Loucy (cell line): ENCODE measurements around the gene STAT4.

ENCODE experiments used
- H2AFZ ChIP-seq: fragments of 200-600 bp; sonication (generic); 2 replicates; pipeline ENCODE4 v1.6.0; 2016; ENCODE audit warnings: antibody characterized with exemption, mild to moderate bottlenecking, low read length, moderate library complexity
- H3F3A ChIP-seq: fragments of 200-600 bp; 2 replicates; pipeline ENCODE4 v1.6.0; 2016; ENCODE audit warnings: antibody characterized with exemption, low read depth, mild to moderate bottlenecking
- H3K27me3 ChIP-seq: fragments of 200-600 bp; sonication (generic); 2 replicates; pipeline ENCODE4 v1.6.1; 2014; ENCODE audit warnings: low read length, mild to moderate bottlenecking; ENCODE audit not compliant: insufficient read depth, poor library complexity, severe bottlenecking
- H3K36me3 ChIP-seq: fragments of 200-600 bp; sonication (generic); 2 replicates; pipeline ENCODE4 v1.6.1; 2016; ENCODE audit warnings: low read length; ENCODE audit not compliant: insufficient read depth
- H3K4me1 ChIP-seq: fragments of 200-600 bp; sonication (generic); 2 replicates; pipeline ENCODE4 v1.5.1; 2014; ENCODE audit warnings: low read length, mild to moderate bottlenecking; ENCODE audit not compliant: insufficient read depth, poor library complexity, severe bottlenecking
- H3K4me2 ChIP-seq: fragments of 200-600 bp; sonication (generic); 2 replicates; pipeline ENCODE4 v1.6.0; 2014; ENCODE audit warnings: antibody characterized with exemption, low read length, low read depth, mild to moderate bottlenecking; ENCODE audit not compliant: poor library complexity, severe bottlenecking
- H3K4me3 ChIP-seq: fragments of 200-600 bp; sonication (generic); 2 replicates; pipeline ENCODE4 v1.5.1; 2014; ENCODE audit warnings: low read length, mild to moderate bottlenecking, mixed read lengths; ENCODE audit not compliant: poor library complexity, severe bottlenecking
- H3K79me2 ChIP-seq: fragments of 200-600 bp; sonication (generic); 2 replicates; pipeline ENCODE4 v1.6.1; 2014; ENCODE audit warnings: low read length; ENCODE audit not compliant: insufficient read depth
- H3K9ac ChIP-seq: fragments of 200-600 bp; sonication (generic); 2 replicates; pipeline ENCODE4 v1.6.0; 2014; ENCODE audit warnings: mild to moderate bottlenecking, low read depth, low read length, moderate library complexity; ENCODE audit not compliant: poor library complexity, severe bottlenecking
- H3K9me2 ChIP-seq: fragments of 200-600 bp; sonication (generic); replicated peaks from 2 replicates; pipeline ENCODE4 v1.6.1; 2016; ENCODE audit warnings: low read depth, low read length, mixed read lengths
- H3K9me3 ChIP-seq: fragments of 200-600 bp; sonication (generic); 2 replicates; pipeline ENCODE4 v1.6.1; 2014; ENCODE audit warnings: mild to moderate bottlenecking, antibody characterized with exemption, low read length, low read depth; ENCODE audit not compliant: insufficient read depth
- H4K20me1 ChIP-seq: fragments of 200-600 bp; sonication (generic); 2 replicates; pipeline ENCODE4 v1.6.0; 2014; ENCODE audit warnings: antibody characterized with exemption, low read length, mild to moderate bottlenecking; ENCODE audit not compliant: insufficient read depth, poor library complexity, severe bottlenecking
- EZH2phosphoT487 ChIP-seq: fragments of 200-600 bp; IDR thresholded peaks from 2 replicates; pipeline ENCODE4 v1.6.1; 2018; ENCODE audit warnings: antibody characterized with exemption, mild to moderate bottlenecking, moderate library complexity, borderline replicate concordance
- TF ChIP-seq, protein P1 (sequence below): fragments of 200-600 bp; sonication (generic); conservative IDR thresholded peaks from 2 replicates; pipeline ENCODE4 v1.5.1; 2014; ENCODE audit warnings: mild to moderate bottlenecking, antibody characterized with exemption, low read length

The STAT4 gene

DNA sequence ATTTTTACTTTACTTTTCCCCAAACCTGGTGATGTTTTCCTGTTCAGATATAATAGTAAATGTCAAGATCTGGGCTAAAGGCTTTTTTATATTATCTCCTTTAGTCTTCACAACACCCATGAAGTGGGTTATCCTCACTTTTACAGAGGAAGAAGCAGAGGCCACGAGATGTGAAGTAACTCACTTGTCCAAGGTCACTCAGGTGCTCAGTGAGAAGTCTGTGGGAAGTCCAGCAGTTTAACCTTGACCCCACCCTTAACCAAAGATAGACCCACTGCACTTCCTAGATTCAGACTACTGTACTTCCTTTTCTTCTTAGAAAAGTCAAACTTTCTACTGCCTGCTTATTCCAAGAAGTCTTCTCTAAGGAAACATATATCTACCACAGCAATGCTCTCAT, 80.5 kb downstream of the STAT4 start:
- H3K36me3 ChIP-seq, result no peaks in the 10 kb centered on the region; the same call in 1 of the 2 replicates
- peaks cover 48% of the 10 kb centered on the region for H3K4me1 ChIP-seq
- H3K4me3 ChIP-seq, result peak overlapping the region; percentile 0
- TF ChIP-seq, protein P1, sequence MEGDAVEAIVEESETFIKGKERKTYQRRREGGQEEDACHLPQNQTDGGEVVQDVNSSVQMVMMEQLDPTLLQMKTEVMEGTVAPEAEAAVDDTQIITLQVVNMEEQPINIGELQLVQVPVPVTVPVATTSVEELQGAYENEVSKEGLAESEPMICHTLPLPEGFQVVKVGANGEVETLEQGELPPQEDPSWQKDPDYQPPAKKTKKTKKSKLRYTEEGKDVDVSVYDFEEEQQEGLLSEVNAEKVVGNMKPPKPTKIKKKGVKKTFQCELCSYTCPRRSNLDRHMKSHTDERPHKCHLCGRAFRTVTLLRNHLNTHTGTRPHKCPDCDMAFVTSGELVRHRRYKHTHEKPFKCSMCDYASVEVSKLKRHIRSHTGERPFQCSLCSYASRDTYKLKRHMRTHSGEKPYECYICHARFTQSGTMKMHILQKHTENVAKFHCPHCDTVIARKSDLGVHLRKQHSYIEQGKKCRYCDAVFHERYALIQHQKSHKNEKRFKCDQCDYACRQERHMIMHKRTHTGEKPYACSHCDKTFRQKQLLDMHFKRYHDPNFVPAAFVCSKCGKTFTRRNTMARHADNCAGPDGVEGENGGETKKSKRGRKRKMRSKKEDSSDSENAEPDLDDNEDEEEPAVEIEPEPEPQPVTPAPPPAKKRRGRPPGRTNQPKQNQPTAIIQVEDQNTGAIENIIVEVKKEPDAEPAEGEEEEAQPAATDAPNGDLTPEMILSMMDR, result no peak
- no peak for TF ChIP-seq EZH2phosphoT487
- H3K9me3 ChIP-seq, result no peaks in the 10 kb centered on the region
- H3K27me3 ChIP-seq, result no peaks in the 10 kb centered on the region
- no peak overlapping the region for H3K9ac ChIP-seq
- no peaks in the 10 kb centered on the region for H3K79me2 ChIP-seq
- peaks cover 9% of the 10 kb centered on the region for H3F3A ChIP-seq
- no peak overlapping the region for H2AFZ ChIP-seq
- no peaks in the 10 kb centered on the region for H3K9me2 ChIP-seq
- peak overlapping the region; percentile 35 for H3K4me2 ChIP-seq
- H4K20me1 ChIP-seq, result no peaks in the 10 kb centered on the region

DNA sequence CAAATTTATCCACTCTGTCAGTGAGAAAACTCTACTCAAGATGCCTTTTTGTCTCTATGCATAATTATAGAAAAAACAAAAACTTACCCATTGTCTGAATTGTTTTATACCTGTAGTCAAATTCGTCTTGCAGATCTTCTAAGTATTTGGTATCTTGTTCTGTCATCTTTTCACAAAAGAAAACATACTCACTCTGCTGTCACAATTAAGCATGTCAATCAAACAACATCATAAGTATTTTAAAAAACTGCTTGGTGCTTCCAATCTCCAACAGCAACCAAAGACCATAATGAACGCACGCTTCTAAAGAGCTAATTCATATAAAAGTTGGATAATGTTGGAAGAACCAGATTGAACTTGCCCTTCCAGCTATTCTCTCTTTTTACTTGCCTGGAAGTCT, 81.2 kb downstream of the STAT4 start:
- peaks cover 55% of the 10 kb centered on the region for H3K4me1 ChIP-seq
- no peaks in the 10 kb centered on the region; the same call in 1 of the 2 replicates for H3K36me3 ChIP-seq
- TF ChIP-seq, protein P1, result no peak
- no peak for TF ChIP-seq EZH2phosphoT487
- H3K27me3 ChIP-seq, result no peaks in the 10 kb centered on the region
- no peaks in the 10 kb centered on the region for H3K9me2 ChIP-seq
- no peak overlapping the region for H3K4me3 ChIP-seq
- H3F3A ChIP-seq, result peaks cover 9% of the 10 kb centered on the region
- H3K9ac ChIP-seq, result no peak overlapping the region
- H2AFZ ChIP-seq, result no peak overlapping the region
- peak overlapping the region; percentile 6 for H3K4me2 ChIP-seq
- H4K20me1 ChIP-seq, result no peaks in the 10 kb centered on the region
- H3K9me3 ChIP-seq, result no peaks in the 10 kb centered on the region
- H3K79me2 ChIP-seq, result 0 out of 2 replicates have a peak, but pooled peaks cover 4% of the 10 kb centered on the region

DNA sequence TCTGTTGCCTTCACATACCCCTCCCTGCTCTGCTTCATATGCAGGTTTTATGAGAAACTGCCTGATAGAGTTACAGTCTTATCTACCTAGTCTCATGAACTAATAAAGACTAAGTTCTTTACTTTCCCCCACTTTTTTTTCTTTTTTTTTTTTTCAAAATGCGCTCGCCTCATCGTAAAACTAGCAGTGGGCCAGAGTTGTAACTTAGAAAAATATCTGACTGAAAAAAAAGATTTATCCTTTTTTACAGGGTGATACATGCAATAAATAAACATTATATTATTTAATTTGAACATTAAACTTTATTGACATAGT, 83.9 kb downstream of the STAT4 start:
- no peak overlapping the region for H2AFZ ChIP-seq

More for the DNA sequence above, 83.9 kb downstream of the STAT4 start:
- no peaks in the 10 kb centered on the region for H3K27me3 ChIP-seq
- no peak for TF ChIP-seq EZH2phosphoT487
- H3K4me1 ChIP-seq, result peaks cover 80% of the 10 kb centered on the region
- H3K79me2 ChIP-seq, result 0 out of 2 replicates have a peak, but pooled peaks cover 4% of the 10 kb centered on the region
- no peaks in the 10 kb centered on the region for H3K9me2 ChIP-seq
- H3K4me2 ChIP-seq, result peak overlapping the region; percentile 76
- H3K9me3 ChIP-seq, result no peaks in the 10 kb centered on the region
- H3F3A ChIP-seq, result peaks cover 13% of the 10 kb centered on the region
- no peaks in the 10 kb centered on the region for H4K20me1 ChIP-seq
- H3K36me3 ChIP-seq, result no peaks in the 10 kb centered on the region
- peak overlapping the region; percentile 68 for H3K4me3 ChIP-seq
- H3K9ac ChIP-seq, result peak overlapping the region; percentile 74
